ENCODE results near the gene FAM181A. TPM values are rescaled to one million over a fixed set of nuclear protein-coding genes. Genes with fewer than 3 reads are reported as not detected.

The FAM181A gene
- total RNA-seq, 1 experiment from 2014 or later: not detected

GRCh38 chr14:93878871-93879270 lies 48.3 kb upstream of the FAM181A start:
- Histone ChIP-seq H4K8ac (replicated peaks; ENCODE audit: insufficient read length, low read depth, low read length) (no peak overlapping the region), H3K27me3 (ENCODE audit: insufficient read depth, low read length) (no peaks in the 10 kb centered on the region), H3K79me2 (ENCODE audit: insufficient read depth, low read length) (no peaks in the 10 kb centered on the region), H2BK12ac (ENCODE audit: insufficient read length, low read depth, low read length) (no peak overlapping the region), H2BK5ac (ENCODE audit: insufficient read length, low read length) (no peak overlapping the region), H3K79me1 (ENCODE audit: insufficient read depth, low read depth, low read length, poor library complexity, severe bottlenecking) (no peaks in the 10 kb centered on the region), H3T11ph (ENCODE audit: low read length) (no peak overlapping the region), H3K4me1 (ENCODE audit: insufficient read depth, low read length) (no peaks in the 10 kb centered on the region), H3K27ac (ENCODE audit: insufficient read length, low read depth, low read length) (no peak overlapping the region), H3K14ac (ENCODE audit: insufficient read depth, low read length) (no peak overlapping the region), H3K56ac (ENCODE audit: insufficient read length, low read depth, low read length) (no peak overlapping the region), H3K23me2 (ENCODE audit: insufficient read length, low read depth, low read length, poor library complexity, severe bottlenecking) (no peaks in the 10 kb centered on the region), H3K4ac (ENCODE audit: low read depth, low read length) (no peak overlapping the region), H2BK15ac (ENCODE audit: low read depth, low read length) (no peak overlapping the region), H3K4me2 (ENCODE audit: insufficient read depth, insufficient read length, low read length) (no peak overlapping the region), H3K18ac (ENCODE audit: insufficient read length, low read depth, low read length) (no peak overlapping the region), H4K20me1 (ENCODE audit: control insufficient read depth, insufficient read depth, insufficient read length) (no peaks in the 10 kb centered on the region), H2BK120ac (ENCODE audit: low read depth, low read length, poor library complexity, severe bottlenecking) (no peak overlapping the region), H4K5ac (ENCODE audit: insufficient read length, low read depth, low read length) (no peak overlapping the region), H3K23ac (ENCODE audit: insufficient read length, low read depth, low read length) (no peak overlapping the region), H3K9me3 (ENCODE audit: control insufficient read depth, low read depth, low read length) (no peaks in the 10 kb centered on the region), H2AFZ (ENCODE audit: low read length) (no peak overlapping the region), H2BK20ac (ENCODE audit: low read depth, low read length, poor library complexity, severe bottlenecking) (no peak overlapping the region), H2AK5ac (ENCODE audit: insufficient read length, low read length) (no peak overlapping the region), H3K9ac (ENCODE audit: extremely low read depth, insufficient read length, low read length) (no peak overlapping the region), H4K91ac (ENCODE audit: insufficient read length, low read depth, low read length) (no peak overlapping the region)
- no CpG with 5 or more reads among the region's 5 CpGs for WGBS (ENCODE audit: extremely low coverage, insufficient read length, low lambda C conversion rate)
- Mint-ChIP-seq H3K4me3 (no peak overlapping the region), H3K27ac (no peak overlapping the region), H3K36me3 (ENCODE audit: insufficient read depth in 1 of 3, low read depth in 3 of 3) (peaks cover 6 to 13% (median 10%) of the 10 kb centered on the region in 3 experiments), H3K4me1 (peaks cover 16 to 30% of the 10 kb centered on the region in 2 experiments), H3K27me3 (ENCODE audit: low read depth) (peaks cover 19% of the 10 kb centered on the region), H3K9me3 (peaks cover 15 to 17% of the 10 kb centered on the region in 2 experiments)
- no peak for TF ChIP-seq CTCF (conservative IDR thresholded peaks at IDR 0.05)
- DNase-seq: no peak

Data from H9 (cell line).